B cell (primary cell): ENCODE results near the gene CATSPER3. TPM values are rescaled to one million over a fixed set of nuclear protein-coding genes. Genes with fewer than 3 reads are reported as not detected.

Source experiments
- ATAC-seq: fragments of 200-7000 bp; cut with Tn5 transposase; one replicate; pipeline ENCODE4 v1.10.0; 2021; ENCODE audit warnings: low read depth, mild to moderate bottlenecking, moderate number of reproducible peaks, moderate library complexity
- CTCF ChIA-PET: fragments of 350-600 bp; sonication (Branson Sonifier 250); formaldehyde crosslinking; loops from one replicate; lab custom pipeline; 2021; ENCODE audit warnings: antibody characterized with exemption, inconsistent platforms; lab: Charles Lee
- POLR2A ChIA-PET: fragments of 350-600 bp; sonication (Branson Sonifier 250); formaldehyde crosslinking; loops from one replicate; lab custom pipeline; 2021; ENCODE audit warnings: antibody characterized with exemption; lab: Charles Lee
- DNase-seq: peaks from one replicate; pipeline ENCODE4 v3.0.0; 2013
- H2AFZ ChIP-seq: 2 replicates; pipeline ENCODE4 v1.6.1; 2012; ENCODE audit warnings: mild to moderate bottlenecking, low read depth, low read length; ENCODE audit not compliant: insufficient read depth, poor library complexity, severe bottlenecking
- H3K27ac ChIP-seq, 2 donors: 1 replicate in 1 of 2; 2 replicates in 1 of 2; pipeline ENCODE4 v1.5.1; 2012 to 2013; ENCODE audit warnings: low read length in 2 of 2, mild to moderate bottlenecking in 2 of 2, moderate library complexity in 1 of 2
- H3K27me3 ChIP-seq, 4 experiments: fragments of 200-600 bp in 1 of 4; sonication (generic) in 1 of 4; replicated peaks in 1 of 4; 1 replicate in 2 of 4; 2 replicates in 2 of 4; pipeline versions ENCODE4 v1.6.1 to v1.7.0; 2013 to 2016; ENCODE audit warnings: low read length in 3 of 4, mild to moderate bottlenecking in 2 of 4, mixed read lengths in 1 of 4, moderate library complexity in 1 of 4; ENCODE audit not compliant: insufficient read depth in 4 of 4, control insufficient read depth in 3 of 4; ENCODE audit errors: control extremely low read depth in 1 of 4
- H3K36me3 ChIP-seq, 2 experiments: replicated peaks in 1 of 2; 1 replicate in 1 of 2; 2 replicates in 1 of 2; pipeline versions ENCODE4 v1.6.1 to v1.7.1; 2013; ENCODE audit warnings: low read length in 1 of 2; ENCODE audit not compliant: insufficient read depth in 2 of 2, control insufficient read depth in 1 of 2; ENCODE audit errors: control extremely low read depth in 1 of 2, extremely low read depth in 1 of 2
- H3K4me1 ChIP-seq, 2 donors: fragments of 200-600 bp in 1 of 2; sonication (generic) in 1 of 2; 1 replicate in 1 of 2; 2 replicates in 1 of 2; pipeline versions ENCODE4 v1.5.1 to v1.6.1; 2013 to 2017; ENCODE audit warnings: low read length in 2 of 2; ENCODE audit not compliant: control insufficient read depth in 2 of 2, insufficient read depth in 2 of 2
- H3K4me2 ChIP-seq: replicated peaks from 2 replicates; pipeline ENCODE3; 2012; ENCODE audit warnings: mild to moderate bottlenecking, low read depth, low read length; ENCODE audit not compliant: poor library complexity, severe bottlenecking
- H3K4me3 ChIP-seq, 5 experiments: fragments of 200-600 bp in 1 of 5; sonication (generic) in 1 of 5; 1 replicate in 3 of 5; 2 replicates in 2 of 5; pipeline versions ENCODE4 v1.5.1 to v1.7.0; 2011 to 2016; ENCODE audit warnings: low read length in 4 of 5, mild to moderate bottlenecking in 4 of 5, low read depth in 2 of 5, control low read depth in 1 of 5, moderate library complexity in 1 of 5; ENCODE audit not compliant: insufficient read depth in 1 of 5; ENCODE audit errors: control extremely low read depth in 1 of 5, extremely low read depth in 1 of 5
- H3K79me2 ChIP-seq: fragments of 200-600 bp; sonication (generic); one replicate; pipeline ENCODE4 v1.6.0; 2016; ENCODE audit warnings: low read length; ENCODE audit not compliant: control insufficient read depth, insufficient read depth
- H3K9ac ChIP-seq: fragments of 200-600 bp; sonication (generic); 2 replicates; pipeline ENCODE4 v1.6.1; 2017; ENCODE audit warnings: mild to moderate bottlenecking, low read length, moderate library complexity
- H3K9me3 ChIP-seq, 3 donors: one replicate each; pipeline versions ENCODE4 v1.6.1 to v1.7.1; 2013; ENCODE audit warnings: low read length in 2 of 3; ENCODE audit not compliant: control insufficient read depth in 2 of 3, insufficient read depth in 1 of 3; ENCODE audit errors: control extremely low read depth in 1 of 3
- H4K20me1 ChIP-seq: 2 replicates; pipeline ENCODE4 v1.6.0; 2012; ENCODE audit warnings: mild to moderate bottlenecking, low read length; ENCODE audit not compliant: insufficient read depth, control insufficient read depth, poor library complexity, severe bottlenecking
- H3K27ac Mint-ChIP-seq: one replicate; pipeline ENCODE4 v1.8.0; 2021; ENCODE audit warnings: mixed read lengths
- H3K27me3 Mint-ChIP-seq: one replicate; pipeline ENCODE4 v1.8.0; 2021; ENCODE audit warnings: mixed read lengths
- H3K4me1 Mint-ChIP-seq: one replicate; pipeline ENCODE4 v1.8.0; 2021; ENCODE audit warnings: mixed read lengths
- H3K4me3 Mint-ChIP-seq: one replicate; pipeline ENCODE4 v1.8.0; 2021; ENCODE audit warnings: mixed read lengths
- H3K9me3 Mint-ChIP-seq: one replicate; pipeline ENCODE4 v1.8.0; 2022; ENCODE audit warnings: mixed read lengths; ENCODE audit not compliant: insufficient read depth
- CTCF ChIP-seq: fragments of 200-600 bp; IDR thresholded peaks from one replicate; pipeline ENCODE4 v1.8.0; 2022; ENCODE audit warnings: antibody characterized with exemption, mild to moderate bottlenecking
- EZH2 ChIP-seq: IDR thresholded peaks from 2 replicates; pipeline ENCODE4 v1.6.1; 2012; ENCODE audit warnings: borderline replicate concordance, low read depth, mild to moderate bottlenecking, moderate library complexity, low read length; ENCODE audit not compliant: insufficient read depth, poor library complexity, severe bottlenecking
- WGBS: methylation state at CpG from one replicate; pipeline ENCODE4 v1.1.5; 2013; ENCODE audit warnings: missing lambda C conversion rate; ENCODE audit not compliant: insufficient coverage; 5-methylcytosine and 5-hydroxymethylcytosine counted together
- intact Hi-C: fragments of 100-400 bp; cut with micrococcal nuclease; formaldehyde crosslinking; loops from one replicate; pipeline ENCODE4 v1.10.0; 2022
- polyA plus RNA-seq: library from polyadenylated mRNA; depleted of rRNA; stranded (reverse); fragments of >200 nt; gene quantifications from 2 replicates; pipeline ENCODE4 v1.2.3, GENCODE V29; 2012
- total RNA-seq, 2 donors: library from RNA; stranded (reverse); fragments of 120-200 nt in 1 of 2; gene quantifications; 1 replicate in 1 of 2; 2 replicates in 1 of 2; pipeline versions ENCODE4 v1.2.3 to v1.2.4, GENCODE V29; 2013 to 2022

Gene CATSPER3
- total and polyA plus RNA-seq, 2 donors (not counting 1 experiment from before 2014, with no cell fraction given), result 0.79 to 1.3 TPM

GRCh38 chr5:135045488-135045887, 77.8 kb downstream of the CATSPER3 start:
- no peak overlapping the region for H3K27ac Mint-ChIP-seq
- peaks cover 24% of the 10 kb centered on the region for H3K4me1 Mint-ChIP-seq
- Histone ChIP-seq H2AFZ (no peak overlapping the region), H3K36me3 (no peaks in the 10 kb centered on the region), H3K27me3 (peaks cover 0 to 90% (median 53%) of the 10 kb centered on the region in 4 experiments), H3K9me3 (peaks cover 0 to 20% (median 0%) of the 10 kb centered on the region in 3 donors), H3K79me2 (no peaks in the 10 kb centered on the region), H3K4me3 (no peak overlapping the region), H3K4me2 (no peak overlapping the region), H4K20me1 (peaks cover under 1% of the 10 kb centered on the region), H3K9ac (no peak overlapping the region), H3K4me1 (peaks cover 21% of the 10 kb centered on the region in 2 donors), H3K27ac (no peak overlapping the region)
- H3K4me3 Mint-ChIP-seq, result no peak overlapping the region
- H3K27me3 Mint-ChIP-seq, result peaks cover 67% of the 10 kb centered on the region
- POLR2A ChIA-PET, result no interaction called here
- intact Hi-C loops, result loop anchor here (10.0 kb wide), 1 partner anchor 311 kb away; the partner anchor contains the start of gene CAMLG
- H3K9me3 Mint-ChIP-seq, result no peaks in the 10 kb centered on the region
- TF ChIP-seq CTCF, result no peak
- TF ChIP-seq EZH2, result no peak
- DNase-seq (no peak), ATAC-seq (no peak)
- CTCF ChIA-PET, result no interaction called here

GRCh38 chr5:135046661-135047346, 79.1 kb downstream of the CATSPER3 start:
- H3K4me3 ChIP-seq, result no peak overlapping the region
- DNase-seq (no peak), ATAC-seq (no peak)
- H3K9ac ChIP-seq, result no peak overlapping the region
- intact Hi-C loops, result loop anchor here (10.0 kb wide), 1 partner anchor 312 kb away; the partner anchor contains the start of gene CAMLG
- H3K4me1 ChIP-seq, result peaks cover 26 to 28% of the 10 kb centered on the region in 2 donors
- peaks cover 0 to 19% (median 0%) of the 10 kb centered on the region in 3 donors for H3K9me3 ChIP-seq
- ChIA-PET POLR2A (no interaction called here), CTCF (interaction anchor here (2.5 kb wide), 1 partner anchor 8 kb away, joined by 6 read pairs; no protein-coding TSS in a partner anchor)
- Mint-ChIP-seq H3K27me3 (peaks cover 66% of the 10 kb centered on the region), H3K27ac (no peak overlapping the region), H3K4me3 (no peak overlapping the region), H3K4me1 (peaks cover 27% of the 10 kb centered on the region), H3K9me3 (no peaks in the 10 kb centered on the region)
- no peak overlapping the region for H3K27ac ChIP-seq
- TF ChIP-seq CTCF, result no peak
- no peak for TF ChIP-seq EZH2
- peaks cover 0 to 90% (median 52%) of the 10 kb centered on the region in 4 experiments for H3K27me3 ChIP-seq
- H3K36me3 ChIP-seq, result no peaks in the 10 kb centered on the region
- 90% methylated on average over 4 of the region's 5 CpGs for WGBS
- H4K20me1 ChIP-seq, result no peaks in the 10 kb centered on the region
- H2AFZ ChIP-seq, result no peak overlapping the region
- H3K79me2 ChIP-seq, result no peaks in the 10 kb centered on the region
- H3K4me2 ChIP-seq, result no peak overlapping the region
